HepG2 (cell line): ENCODE measurements around the gene INPP4B. TPM values are rescaled to one million over a fixed set of nuclear protein-coding genes. Genes with fewer than 3 reads are reported as not detected.

ENCODE experiments used
- ATAC-seq: fragments of 200-7000 bp; cut with Tn5 transposase; 3 replicates; pipeline ENCODE4 v1.9.1; 2020; ENCODE audit warnings: mild to moderate bottlenecking, moderate library complexity
- BruUV-seq: library from RNA; stranded (reverse); fragments of 400-500 nt; replicated peaks from 2 replicates; lab custom pipeline; 2021; lab: Mats Ljungman, UMichigan
- CTCF ChIA-PET: fragments of 300-600 bp; formaldehyde crosslinking; extraction: SDS; loops from one replicate; lab custom pipeline; 2021; ENCODE audit warnings: low total read pairs, inconsistent platforms, low intra/inter-chr PET ratio; lab: Yijun Ruan, JAX
- POLR2A ChIA-PET: fragments of 350-600 bp; sonication (Branson Sonifier 250); formaldehyde crosslinking; loops from one replicate; lab custom pipeline; 2020; ENCODE audit warnings: antibody characterized with exemption, inconsistent platforms; lab: Yijun Ruan, JAX
- DNase-seq: peaks from one replicate; pipeline ENCODE4 v3.0.0-alpha.2; 2015; ENCODE audit warnings: low spot score
- FAIRE-seq: peaks from 3 replicates; lab custom pipeline; 2011; peaks lifted over from hg19 to GRCh38; lab: Jason Lieb, UNC
- H2AFZ ChIP-seq: one replicate; pipeline ENCODE4 v1.6.1; 2011; ENCODE audit warnings: low read length, inconsistent platforms
- H3K27ac ChIP-seq: fragments of 300-600 bp; 3 replicates; pipeline ENCODE4 v1.8.0; 2011; ENCODE audit warnings: mixed run types, mild to moderate bottlenecking, mixed read lengths, low read length, inconsistent platforms; ENCODE audit not compliant: insufficient read depth; ENCODE audit errors: extremely low read length
- H3K27me3 ChIP-seq, 2 experiments: fragments of 200-600 bp in 1 of 2; 2 replicates in 1 of 2; 3 replicates in 1 of 2; pipeline versions ENCODE4 v1.6.0 to v1.8.0; 2011; ENCODE audit warnings: low read length in 2 of 2, mild to moderate bottlenecking in 2 of 2, moderate library complexity in 2 of 2, inconsistent platforms in 1 of 2; ENCODE audit not compliant: insufficient read depth in 2 of 2, control insufficient read depth in 1 of 2
- H3K36me3 ChIP-seq, 2 experiments: fragments of 200-600 bp in 1 of 2; replicated peaks in 1 of 2; 2 replicates in 1 of 2; 3 replicates in 1 of 2; pipeline versions ENCODE4 v1.5.1 to v1.8.0; 2011; ENCODE audit warnings: low read length in 2 of 2, inconsistent platforms in 1 of 2; ENCODE audit not compliant: insufficient read depth in 2 of 2, control insufficient read depth in 1 of 2
- H3K4me1 ChIP-seq: 2 replicates; pipeline ENCODE4 v1.5.1; 2012; ENCODE audit warnings: low read length, inconsistent platforms; ENCODE audit not compliant: insufficient read depth
- H3K4me2 ChIP-seq: 2 replicates; pipeline ENCODE4 v1.6.0; 2011; ENCODE audit warnings: low read depth, low read length, inconsistent platforms
- H3K4me3 ChIP-seq, 3 experiments: fragments of 200-600 bp in 1 of 3; sonication (generic), shearing (Covaris generic) in 1 of 3; replicated peaks in 1 of 3; 2 replicates each; pipeline ENCODE4 v1.5.1; 2011 to 2016; ENCODE audit warnings: low read length in 3 of 3, inconsistent platforms in 2 of 3, low read depth in 2 of 3, mild to moderate bottlenecking in 2 of 3, control low read depth in 1 of 3, mixed read lengths in 1 of 3; ENCODE audit not compliant: insufficient read depth in 1 of 3
- H3K79me2 ChIP-seq: one replicate; pipeline ENCODE4 v1.6.1; 2011; ENCODE audit warnings: low read length, inconsistent platforms; ENCODE audit not compliant: insufficient read depth
- H3K9ac ChIP-seq: 2 replicates; pipeline ENCODE4 v1.6.0; 2011; ENCODE audit warnings: mild to moderate bottlenecking, low read depth, low read length, inconsistent platforms; ENCODE audit not compliant: insufficient read depth
- H3K9me3 ChIP-seq: 2 replicates; pipeline ENCODE4 v1.5.1; 2012; ENCODE audit warnings: mild to moderate bottlenecking, low read length
- H4K20me1 ChIP-seq: 2 replicates; pipeline ENCODE4 v1.6.0; 2011; ENCODE audit warnings: inconsistent platforms, mild to moderate bottlenecking, low read length, moderate library complexity; ENCODE audit not compliant: insufficient read depth
- CEBPB ChIP-seq: IDR thresholded peaks from 2 replicates; pipeline ENCODE4 v1.6.1; 2011; ENCODE audit warnings: low read depth, low read length, improper control_type of control experiment, borderline replicate concordance
- RARG ChIP-seq: sonication (generic); formaldehyde crosslinking; IDR thresholded peaks from 2 replicates; pipeline ENCODE4 v1.4.0; 2020; ENCODE audit warnings: low read depth, mild to moderate bottlenecking, missing genetic modification reagents
- SRSF1 ChIP-seq: fragments of 200-400 bp; formaldehyde crosslinking; optimal IDR thresholded peaks from 2 replicates; pipeline ENCODE3; 2017; ENCODE audit warnings: mild to moderate bottlenecking, low read depth, low read length, moderate library complexity
- ZNF160 ChIP-seq: sonication (generic); formaldehyde crosslinking; IDR thresholded peaks from 2 replicates; pipeline ENCODE4 v1.8.0; 2022; ENCODE audit warnings: mild to moderate bottlenecking, inconsistent platforms, missing genetic modification reagents
- WGBS: methylation state at CpG from one replicate; pipeline ENCODE4 v1.1.6; 2017; ENCODE audit warnings: low lambda C conversion rate; 5-methylcytosine and 5-hydroxymethylcytosine counted together
- in situ Hi-C: cut with HindIII; loops from 2 replicates; pipeline ENCODE4 v1.10.0; 2017; ENCODE audit warnings: low pct_unique_long_range_greater_than_20kb; ENCODE audit not compliant: extremely low pct_ligation_motif_present
- intact Hi-C: fragments of 100-400 bp; cut with micrococcal nuclease; formaldehyde crosslinking; loops from one replicate; pipeline ENCODE4 v1.10.0; 2022; ENCODE audit not compliant: unreplicated experiment
- polyA plus RNA-seq, 8 experiments: library from polyadenylated mRNA; depleted of rRNA in 3 of 8; stranded (reverse) in 7 of 8; unstranded in 1 of 8; fragments of >200 nt; fragmentation: Illumina TruSeq in 4 of 8; extraction: Trizol in 4 of 8; gene quantifications; 2 replicates each; pipeline versions ENCODE4 v1.2.1 to v1.2.3, GENCODE V29; 2011 to 2016; ENCODE audit warnings: low read depth in 4 of 8, missing spikeins in 1 of 8, mixed read lengths in 1 of 8; ENCODE audit not compliant: insufficient read depth in 1 of 8
- total RNA-seq, 5 experiments: library from RNA; depleted of rRNA; stranded (reverse); fragments of >200 nt; fragmentation: Illumina TruSeq; extraction: Trizol; gene quantifications; 2 replicates each; pipeline ENCODE4 v1.2.3, GENCODE V29; 2016; ENCODE audit warnings: low read depth in 1 of 5
- TF ChIP-seq, protein P1 (sequence below): sonication (generic); formaldehyde crosslinking; IDR thresholded peaks from 2 replicates; pipeline ENCODE4 v1.9.0; 2021; ENCODE audit warnings: missing genetic modification reagents, borderline replicate concordance
- TF ChIP-seq, protein P2 (sequence below): sonication (generic); formaldehyde crosslinking; IDR thresholded peaks from 2 replicates; pipeline ENCODE4 v1.5.1; 2020; ENCODE audit warnings: missing genetic modification reagents, mild to moderate bottlenecking, borderline replicate concordance

The INPP4B gene
- total and polyA plus RNA-seq, 2 of the 13 experiments (the other 11 are each of a cell fraction or from before 2014, with no cell fraction given): not detected

- in situ Hi-C loops (loop anchor here (10.0 kb wide), 1 partner anchor 373 kb away; no protein-coding TSS in a partner anchor), intact Hi-C loops (no loop called here)
- DNase-seq (no peak), ATAC-seq (no peak), FAIRE-seq (no peak)
- Histone ChIP-seq H4K20me1 (no peaks in the 10 kb centered on the region), H3K9ac (no peak overlapping the region), H3K27ac (no peak overlapping the region), H3K27me3 (no peaks in the 10 kb centered on the region), H3K79me2 (no peaks in the 10 kb centered on the region), H3K9me3 (no peaks in the 10 kb centered on the region), H3K4me1 (no peaks in the 10 kb centered on the region), H3K4me2 (no peak overlapping the region), H3K36me3 (no peaks in the 10 kb centered on the region), H2AFZ (no peak overlapping the region), H3K4me3 (no peak overlapping the region)
- ChIA-PET POLR2A (no interaction called here), CTCF (no interaction called here)
- BruUV-seq: no TSS peak
- 25% methylated on average over 2 of the region's 2 CpGs for WGBS
- TF ChIP-seq ZNF160 (CRISPR knock-in tag): no peak
- no peak for TF ChIP-seq SRSF1
- TF ChIP-seq, protein P1, sequence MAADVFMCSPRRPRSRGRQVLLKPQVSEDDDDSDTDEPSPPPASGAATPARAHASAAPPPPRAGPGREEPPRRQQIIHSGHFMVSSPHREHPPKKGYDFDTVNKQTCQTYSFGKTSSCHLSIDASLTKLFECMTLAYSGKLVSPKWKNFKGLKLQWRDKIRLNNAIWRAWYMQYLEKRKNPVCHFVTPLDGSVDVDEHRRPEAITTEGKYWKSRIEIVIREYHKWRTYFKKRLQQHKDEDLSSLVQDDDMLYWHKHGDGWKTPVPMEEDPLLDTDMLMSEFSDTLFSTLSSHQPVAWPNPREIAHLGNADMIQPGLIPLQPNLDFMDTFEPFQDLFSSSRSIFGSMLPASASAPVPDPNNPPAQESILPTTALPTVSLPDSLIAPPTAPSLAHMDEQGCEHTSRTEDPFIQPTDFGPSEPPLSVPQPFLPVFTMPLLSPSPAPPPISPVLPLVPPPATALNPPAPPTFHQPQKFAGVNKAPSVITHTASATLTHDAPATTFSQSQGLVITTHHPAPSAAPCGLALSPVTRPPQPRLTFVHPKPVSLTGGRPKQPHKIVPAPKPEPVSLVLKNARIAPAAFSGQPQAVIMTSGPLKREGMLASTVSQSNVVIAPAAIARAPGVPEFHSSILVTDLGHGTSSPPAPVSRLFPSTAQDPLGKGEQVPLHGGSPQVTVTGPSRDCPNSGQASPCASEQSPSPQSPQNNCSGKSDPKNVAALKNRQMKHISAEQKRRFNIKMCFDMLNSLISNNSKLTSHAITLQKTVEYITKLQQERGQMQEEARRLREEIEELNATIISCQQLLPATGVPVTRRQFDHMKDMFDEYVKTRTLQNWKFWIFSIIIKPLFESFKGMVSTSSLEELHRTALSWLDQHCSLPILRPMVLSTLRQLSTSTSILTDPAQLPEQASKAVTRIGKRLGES (CRISPR knock-in tag): no peak
- TF ChIP-seq RARG (CRISPR knock-in tag): no peak
Observed at GRCh38 chr4:142728233-142728632, 117.9 kb downstream of the INPP4B start.

DNA sequence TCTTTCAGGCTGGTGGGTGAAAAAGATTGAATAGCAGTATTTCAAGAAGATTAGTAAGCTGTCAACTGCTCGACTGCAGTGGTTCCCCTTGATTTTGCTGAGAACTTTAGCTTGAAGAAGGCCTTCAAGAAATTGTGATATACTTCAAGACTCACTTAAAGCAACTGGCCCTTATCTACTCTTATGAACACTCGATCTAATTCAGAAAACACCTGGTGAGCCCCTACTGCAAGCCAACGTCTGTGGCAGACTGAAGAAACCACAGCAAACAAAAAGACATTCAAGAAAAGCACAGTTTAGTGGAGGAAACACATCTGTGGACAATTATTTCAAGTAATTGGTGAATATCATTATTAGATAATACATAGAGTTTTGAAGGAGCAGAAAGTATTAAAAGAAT, 119.0 kb downstream of the INPP4B start:
- ChIA-PET CTCF (no interaction called here), POLR2A (no interaction called here)
- H3K79me2 ChIP-seq: no peaks in the 10 kb centered on the region
- no peak overlapping the region for H3K4me3 ChIP-seq
- H4K20me1 ChIP-seq: no peaks in the 10 kb centered on the region
- H3K27ac ChIP-seq: no peak overlapping the region
- H3K9ac ChIP-seq: no peak overlapping the region
- H3K27me3 ChIP-seq: no peaks in the 10 kb centered on the region
- intact Hi-C loops: no loop called here
- no peak overlapping the region for H3K4me2 ChIP-seq
- no peaks in the 10 kb centered on the region for H3K9me3 ChIP-seq
- H2AFZ ChIP-seq: no peak overlapping the region
- TF ChIP-seq, protein P2, sequence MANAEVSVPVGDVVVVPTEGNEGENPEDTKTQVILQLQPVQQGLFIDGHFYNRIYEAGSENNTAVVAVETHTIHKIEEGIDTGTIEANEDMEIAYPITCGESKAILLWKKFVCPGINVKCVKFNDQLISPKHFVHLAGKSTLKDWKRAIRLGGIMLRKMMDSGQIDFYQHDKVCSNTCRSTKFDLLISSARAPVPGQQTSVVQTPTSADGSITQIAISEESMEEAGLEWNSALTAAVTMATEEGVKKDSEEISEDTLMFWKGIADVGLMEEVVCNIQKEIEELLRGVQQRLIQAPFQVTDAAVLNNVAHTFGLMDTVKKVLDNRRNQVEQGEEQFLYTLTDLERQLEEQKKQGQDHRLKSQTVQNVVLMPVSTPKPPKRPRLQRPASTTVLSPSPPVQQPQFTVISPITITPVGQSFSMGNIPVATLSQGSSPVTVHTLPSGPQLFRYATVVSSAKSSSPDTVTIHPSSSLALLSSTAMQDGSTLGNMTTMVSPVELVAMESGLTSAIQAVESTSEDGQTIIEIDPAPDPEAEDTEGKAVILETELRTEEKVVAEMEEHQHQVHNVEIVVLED: no peak
- no peak for TF ChIP-seq CEBPB
- TF ChIP-seq, all 625 proteins: peak for 0
- no TSS peak for BruUV-seq
- no peaks in the 10 kb centered on the region for H3K4me1 ChIP-seq
- DNase-seq (no peak), ATAC-seq (no peak), FAIRE-seq (no peak)
- in situ Hi-C loops: loop anchor here (10.0 kb wide), 1 partner anchor 372 kb away; no protein-coding TSS in a partner anchor
- no peaks in the 10 kb centered on the region for H3K36me3 ChIP-seq
- 0% methylated on average over 3 of the region's 3 CpGs for WGBS
